Keratinocyte (primary cell): ENCODE measurements around the gene SND1.

Experiments
- CTCF ChIP-seq, 3 experiments: IDR thresholded peaks in 1 of 3; conservative IDR thresholded peaks in 1 of 3; optimal IDR thresholded peaks in 1 of 3; 2 replicates in 2 of 3; 3 replicates in 1 of 3; pipeline versions ENCODE3 to v1.5.1; 2011; ENCODE audit warnings: low read length in 3 of 3, mild to moderate bottlenecking in 3 of 3, moderate library complexity in 2 of 3, control low read depth in 1 of 3, inconsistent platforms in 1 of 3; ENCODE audit not compliant: insufficient read depth in 2 of 3; ENCODE audit errors: extremely low read depth in 1 of 3
- EZH2 ChIP-seq: IDR thresholded peaks from one replicate; pipeline ENCODE4 v1.6.1; 2012; ENCODE audit warnings: inconsistent platforms, mild to moderate bottlenecking, low read length, moderate library complexity

GRCh38 chr7:127935847-127936376, 283.9 kb downstream of the SND1 start:
- TF ChIP-seq CTCF (optimal IDR thresholded peaks at IDR 0.05 in 1 of 3, IDR thresholded peaks at IDR 0.05 in 1 of 3, conservative IDR thresholded peaks at IDR 0.05 in 1 of 3; ENCODE audit: extremely low read depth in 1 of 3, insufficient read depth in 2 of 3, low read length in 3 of 3): no peak
- TF ChIP-seq EZH2: no peak
